Astrocyte (in vitro differentiated cells and primary cell): Measurements from ENCODE around the gene VPS13D.

Source experiments
- CTCF ChIP-seq: IDR thresholded peaks from 2 replicates; pipeline ENCODE4 v1.5.1; 2011; ENCODE audit warnings: low read depth, mild to moderate bottlenecking, inconsistent platforms, low read length, moderate library complexity; ENCODE audit not compliant: insufficient read depth
- EZH2 ChIP-seq: IDR thresholded peaks from 2 replicates; pipeline ENCODE4 v1.6.1; 2012; ENCODE audit warnings: mild to moderate bottlenecking, low read length, inconsistent platforms; ENCODE audit not compliant: insufficient read depth

- no peak for TF ChIP-seq CTCF
- no peak for TF ChIP-seq EZH2
Measured at GRCh38 chr1:12315146-12315545, 85.3 kb downstream of the VPS13D start.
